ENCODE results near the gene MAPK4.

MAPK4 gene

GRCh38 chr18:50656396-50656795 lies 96.5 kb downstream of the MAPK4 start:
- FAIRE-seq, result no peak

GRCh38 chr18:50656841-50657470 lies 97.1 kb downstream of the MAPK4 start:
- FAIRE-seq, result no peak

- FAIRE-seq, result no peak
Observed at GRCh38 chr18:50658601-50659000, 98.7 kb downstream of the MAPK4 start.

DNA sequence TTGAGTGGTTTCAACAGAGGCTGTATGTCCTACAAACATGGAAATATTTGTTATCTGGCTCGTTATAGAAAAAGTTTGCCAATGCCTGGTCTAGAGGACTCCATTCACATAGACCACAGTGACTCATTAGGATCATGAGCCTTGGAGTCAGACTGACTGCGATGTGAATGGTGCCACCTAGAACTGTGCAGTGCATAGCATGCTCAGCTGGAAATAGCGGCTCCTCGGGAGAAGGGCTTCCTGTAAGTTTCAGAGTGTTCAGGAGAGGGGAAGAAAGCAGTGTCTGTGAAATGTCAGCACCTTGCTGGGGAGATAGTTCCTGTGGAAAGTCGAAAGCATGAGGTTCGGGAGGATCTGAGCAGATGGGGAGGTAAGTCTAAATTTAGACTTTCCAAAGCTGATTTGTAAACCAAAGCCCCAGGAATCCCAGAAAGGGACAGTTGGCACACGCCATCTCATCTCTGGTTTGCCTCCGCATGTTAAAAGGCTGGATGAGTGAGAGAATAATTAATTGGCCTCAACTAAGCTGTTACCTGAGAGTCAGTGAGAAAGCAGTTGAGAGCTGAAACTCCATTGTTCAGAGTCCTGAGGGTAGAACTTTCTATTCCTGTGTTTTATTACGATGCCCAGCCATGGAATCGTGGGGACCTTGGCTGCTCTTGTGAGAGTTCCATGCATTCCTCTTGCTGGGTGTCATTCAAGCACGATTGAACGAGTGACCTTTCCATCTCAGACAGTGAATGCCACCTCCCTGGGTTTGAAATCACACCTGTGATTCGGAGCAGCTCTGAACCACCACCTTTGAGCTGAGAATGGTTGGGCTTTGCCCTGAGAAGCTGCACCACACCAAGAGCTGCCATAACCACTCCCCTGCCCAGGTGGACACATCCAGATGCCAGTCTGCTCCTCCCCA lies 99.5 kb downstream of the MAPK4 start:
- FAIRE-seq, result no peak

GRCh38 chr18:50661013-50661412 lies 101.1 kb downstream of the MAPK4 start:
- FAIRE-seq, result no peak

DNA sequence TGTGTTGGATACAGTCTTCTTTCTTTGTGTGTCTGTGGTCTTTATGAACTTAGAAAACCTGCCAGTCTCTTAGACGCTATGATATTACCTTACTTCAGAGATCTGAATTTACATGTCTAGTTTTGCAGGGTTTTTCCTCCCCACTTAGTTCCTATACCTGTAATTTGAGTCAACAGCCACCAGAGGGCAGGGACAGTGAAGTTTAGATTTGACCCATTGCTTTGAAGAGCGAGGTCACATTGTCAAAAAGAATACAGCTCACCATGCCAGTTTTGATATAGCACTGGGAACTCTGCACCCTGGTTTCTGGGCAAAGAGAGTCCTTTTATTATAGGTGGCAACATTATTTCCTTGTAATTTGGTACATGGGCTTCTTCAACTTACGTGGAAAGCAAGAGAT lies 102.3 kb downstream of the MAPK4 start:
- FAIRE-seq, result no peak

- no peak for FAIRE-seq
Observed at GRCh38 chr18:50662775-50663383, 103.0 kb downstream of the MAPK4 start.

GRCh38 chr18:50663626-50664441 lies 103.9 kb downstream of the MAPK4 start:
- FAIRE-seq, result no peak

GRCh38 chr18:50665015-50665414 lies 105.1 kb downstream of the MAPK4 start:
- no peak for FAIRE-seq

GRCh38 chr18:50665519-50665918 lies 105.6 kb downstream of the MAPK4 start:
- FAIRE-seq, result no peak

GRCh38 chr18:50666536-50666935 lies 106.6 kb downstream of the MAPK4 start:
- FAIRE-seq, result no peak

GRCh38 chr18:50671376-50671775 lies 111.5 kb downstream of the MAPK4 start:
- FAIRE-seq, result no peak

DNA sequence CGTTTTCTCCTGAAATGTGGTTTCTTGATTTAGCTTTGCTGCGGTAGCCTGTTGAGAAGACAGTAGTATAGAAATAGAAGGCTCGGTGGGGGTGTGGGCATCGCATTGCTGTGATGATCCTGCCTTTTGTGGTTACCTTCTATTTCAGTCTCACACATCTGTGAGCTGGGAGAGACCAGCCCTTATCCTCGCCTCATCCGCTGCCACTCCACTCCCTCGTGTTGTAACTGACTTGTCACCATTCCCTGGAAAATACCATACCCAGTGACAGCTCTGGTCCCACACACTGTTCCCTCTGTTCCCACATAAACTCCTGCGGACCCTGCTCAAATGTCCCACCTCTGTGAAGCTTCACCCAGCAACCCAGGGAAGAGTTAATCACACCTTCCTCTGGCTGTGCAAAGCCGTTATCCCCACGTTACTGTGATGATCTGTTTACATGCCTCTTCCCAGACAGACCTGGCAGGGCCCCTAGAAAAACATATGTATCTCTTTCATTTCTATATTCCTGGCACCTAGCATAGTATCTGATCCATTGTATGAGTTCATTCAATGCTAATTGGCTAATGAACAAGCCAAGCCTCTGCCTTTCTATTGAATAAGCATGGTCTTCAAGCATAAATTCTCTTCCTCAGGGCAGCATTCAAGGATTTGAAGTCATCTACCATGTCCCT lies 114.6 kb downstream of the MAPK4 start:
- FAIRE-seq, result no peak

DNA sequence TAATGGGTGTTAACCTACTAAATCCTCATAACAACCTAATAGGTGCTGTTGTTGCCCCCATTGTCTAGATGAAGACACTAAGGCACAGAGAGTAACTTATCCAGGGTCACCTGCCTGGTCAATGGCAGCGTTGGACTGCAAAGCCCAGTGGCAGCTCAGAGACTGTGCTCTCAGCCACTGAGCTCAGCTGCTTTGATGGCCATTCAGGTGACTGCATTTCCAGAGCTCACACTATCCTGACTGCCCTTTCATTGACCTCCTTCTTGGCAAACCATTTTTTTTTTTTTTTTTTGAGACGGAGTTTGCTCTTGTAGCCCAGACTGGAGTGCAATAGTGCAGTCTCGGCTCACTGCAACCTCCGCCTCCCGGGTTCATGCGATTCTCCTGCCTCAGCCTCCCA lies 115.2 kb downstream of the MAPK4 start:
- no peak for FAIRE-seq

GRCh38 chr18:50678651-50679050 lies 118.8 kb downstream of the MAPK4 start:
- no peak for FAIRE-seq

GRCh38 chr18:50679056-50679455 lies 119.2 kb downstream of the MAPK4 start:
- no peak for FAIRE-seq

DNA sequence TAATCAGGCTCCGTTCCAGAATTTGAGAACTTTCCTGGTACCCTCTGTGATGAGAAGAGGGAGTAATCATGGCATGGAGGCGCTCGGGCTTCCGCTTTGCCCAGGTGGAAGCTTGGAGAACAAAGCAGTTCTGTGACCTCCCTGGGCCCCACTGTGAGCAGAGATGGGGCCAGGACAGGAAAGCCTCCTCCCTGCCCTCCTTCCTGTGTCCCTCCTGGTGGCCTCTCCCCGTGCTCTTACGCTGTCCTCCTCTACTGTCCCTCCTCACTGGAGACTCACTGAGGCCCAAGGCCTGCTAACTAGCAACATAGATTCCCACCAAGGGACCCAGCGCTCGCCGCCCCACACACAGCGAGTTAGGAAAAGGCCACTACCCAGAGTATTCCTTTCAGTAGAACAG lies 119.8 kb downstream of the MAPK4 start:
- no peak for FAIRE-seq

DNA sequence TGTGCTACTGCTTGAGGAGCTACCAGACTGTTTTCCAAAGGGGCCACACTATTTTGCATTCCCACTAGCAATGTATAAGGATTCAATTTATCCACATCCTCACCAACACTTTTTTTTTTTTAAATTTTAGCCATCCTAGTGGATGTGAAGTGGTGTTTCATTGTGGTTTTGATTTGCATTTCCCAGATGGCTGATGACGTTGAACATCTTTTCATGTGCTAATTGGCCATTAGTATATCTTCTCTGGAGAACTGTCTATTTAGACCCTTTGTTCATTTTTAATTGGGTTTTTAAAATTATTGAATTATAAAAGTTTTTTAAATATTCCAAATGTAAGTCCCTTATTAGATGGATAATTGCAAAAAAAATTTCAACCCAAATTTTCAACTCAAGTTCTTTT lies 121.1 kb downstream of the MAPK4 start:
- no peak for FAIRE-seq

- FAIRE-seq, result no peak
Observed at GRCh38 chr18:50682852-50683251, 123.0 kb downstream of the MAPK4 start.

GRCh38 chr18:50686409-50686808 lies 126.5 kb downstream of the MAPK4 start:
- FAIRE-seq, result no peak

- no peak for FAIRE-seq
Observed at GRCh38 chr18:50687491-50687890, 127.6 kb downstream of the MAPK4 start.

GRCh38 chr18:50689578-50689977 lies 129.7 kb downstream of the MAPK4 start:
- no peak for FAIRE-seq

All from colon (tissue), 2 donors.